Measurements from ENCODE around the gene LRBA.

DNA sequence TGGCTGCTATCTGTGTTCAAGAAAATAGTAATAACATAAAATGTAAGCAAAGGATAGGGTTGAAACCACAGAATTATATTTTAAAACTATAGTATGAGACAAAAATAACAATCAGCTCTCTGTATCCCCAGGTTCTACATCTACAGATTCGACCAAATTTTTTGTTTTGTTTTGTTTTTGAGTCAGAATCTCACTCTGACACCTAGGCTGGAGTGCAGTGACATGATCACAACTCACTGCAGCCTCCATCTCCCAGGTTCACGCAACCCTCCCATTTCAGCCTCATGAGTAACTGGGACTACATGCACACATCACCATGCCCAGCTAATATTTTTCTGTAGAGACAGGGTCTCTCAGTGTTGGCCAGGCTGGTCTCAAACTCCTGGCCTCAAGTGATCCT, 319.9 kb downstream of the LRBA start:
- TF ChIP-seq, protein P1, sequence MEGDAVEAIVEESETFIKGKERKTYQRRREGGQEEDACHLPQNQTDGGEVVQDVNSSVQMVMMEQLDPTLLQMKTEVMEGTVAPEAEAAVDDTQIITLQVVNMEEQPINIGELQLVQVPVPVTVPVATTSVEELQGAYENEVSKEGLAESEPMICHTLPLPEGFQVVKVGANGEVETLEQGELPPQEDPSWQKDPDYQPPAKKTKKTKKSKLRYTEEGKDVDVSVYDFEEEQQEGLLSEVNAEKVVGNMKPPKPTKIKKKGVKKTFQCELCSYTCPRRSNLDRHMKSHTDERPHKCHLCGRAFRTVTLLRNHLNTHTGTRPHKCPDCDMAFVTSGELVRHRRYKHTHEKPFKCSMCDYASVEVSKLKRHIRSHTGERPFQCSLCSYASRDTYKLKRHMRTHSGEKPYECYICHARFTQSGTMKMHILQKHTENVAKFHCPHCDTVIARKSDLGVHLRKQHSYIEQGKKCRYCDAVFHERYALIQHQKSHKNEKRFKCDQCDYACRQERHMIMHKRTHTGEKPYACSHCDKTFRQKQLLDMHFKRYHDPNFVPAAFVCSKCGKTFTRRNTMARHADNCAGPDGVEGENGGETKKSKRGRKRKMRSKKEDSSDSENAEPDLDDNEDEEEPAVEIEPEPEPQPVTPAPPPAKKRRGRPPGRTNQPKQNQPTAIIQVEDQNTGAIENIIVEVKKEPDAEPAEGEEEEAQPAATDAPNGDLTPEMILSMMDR (IDR thresholded peaks at IDR 0.05 in 4 of 5, conservative IDR thresholded peaks at IDR 0.05 in 1 of 5): no peak
- TF ChIP-seq POLR2A (IDR thresholded peaks at IDR 0.05): no peak

All from gastrocnemius medialis (tissue), 4 donors.